Activated gamma-delta T cell treated with anti-CD3 and anti-CD28 coated beads, Interleukin-2, amount 50 U/mL, for 16 hours (primary cell): ENCODE data around the gene ELAPOR1.
"Not testable (repeated sequence)": the region's sequence is repeated elsewhere in the genome, so short reads cannot be mapped to it uniquely, and the experiment has no call there.

Experiments used
- DNase-seq: peaks from one replicate; pipeline ENCODE4 v3.0.0-alpha.2; 2020; ENCODE audit warnings: low read depth

The ELAPOR1 gene

DNA sequence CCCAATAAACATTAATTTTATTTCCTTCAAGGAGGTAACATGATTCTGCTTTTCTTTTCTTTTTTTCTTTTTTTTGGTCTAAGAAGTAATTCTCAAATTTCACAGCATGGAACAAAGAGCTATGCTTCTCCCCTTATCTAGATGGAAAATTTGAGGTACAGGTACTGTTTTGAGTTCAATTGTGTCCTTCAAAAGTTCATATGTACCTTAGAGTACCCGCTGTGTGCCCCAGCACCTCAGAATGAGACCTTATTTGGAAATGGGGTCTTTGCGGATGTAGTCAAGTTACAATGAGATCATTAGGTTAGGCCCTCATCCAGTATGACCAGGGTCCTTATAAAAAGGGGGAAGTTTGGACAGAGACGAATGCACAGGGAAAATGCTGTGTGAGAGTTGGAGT is 22.0 kb downstream of the ELAPOR1 start:
- DNase-seq: no peak

DNA sequence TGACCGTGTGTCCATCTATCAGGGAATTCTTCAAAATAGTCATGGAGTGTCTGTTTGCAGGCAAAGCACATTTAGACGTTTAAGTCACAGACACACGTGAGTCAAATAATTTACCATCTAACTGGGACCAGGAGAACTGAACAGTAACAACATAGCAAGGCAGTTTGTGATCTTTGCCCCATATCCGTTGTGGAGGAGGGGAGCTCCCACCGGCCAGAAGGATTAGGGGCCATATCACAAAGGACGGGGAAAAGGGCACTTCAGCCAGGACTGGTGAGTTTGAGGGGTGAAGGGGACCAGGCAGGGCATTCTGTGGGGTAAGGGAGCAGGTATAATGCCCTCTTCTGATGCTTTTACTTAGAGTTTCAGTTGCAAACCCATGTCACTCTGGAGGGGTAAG is 22.9 kb downstream of the ELAPOR1 start:
- DNase-seq: no peak

DNA sequence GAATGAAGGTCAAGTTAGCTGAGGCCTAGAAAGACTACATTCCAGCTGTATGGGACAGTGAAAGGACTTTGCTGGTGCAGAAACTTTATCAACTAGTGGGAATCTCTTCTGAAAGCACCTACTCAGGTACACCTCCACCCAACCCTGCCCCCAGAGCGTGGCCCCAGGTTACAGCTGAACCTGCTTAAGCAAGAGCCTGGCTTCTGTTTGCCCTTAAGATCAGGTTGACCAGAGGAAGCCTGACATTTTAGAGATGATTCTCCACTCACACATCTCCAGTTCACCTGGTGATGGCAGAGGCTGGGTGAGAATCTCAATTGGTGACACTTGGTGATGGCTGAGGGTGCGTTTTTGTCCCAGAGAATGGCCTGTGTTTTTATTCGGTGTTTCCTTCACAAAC is 24.0 kb downstream of the ELAPOR1 start:
- no peak for DNase-seq

DNA sequence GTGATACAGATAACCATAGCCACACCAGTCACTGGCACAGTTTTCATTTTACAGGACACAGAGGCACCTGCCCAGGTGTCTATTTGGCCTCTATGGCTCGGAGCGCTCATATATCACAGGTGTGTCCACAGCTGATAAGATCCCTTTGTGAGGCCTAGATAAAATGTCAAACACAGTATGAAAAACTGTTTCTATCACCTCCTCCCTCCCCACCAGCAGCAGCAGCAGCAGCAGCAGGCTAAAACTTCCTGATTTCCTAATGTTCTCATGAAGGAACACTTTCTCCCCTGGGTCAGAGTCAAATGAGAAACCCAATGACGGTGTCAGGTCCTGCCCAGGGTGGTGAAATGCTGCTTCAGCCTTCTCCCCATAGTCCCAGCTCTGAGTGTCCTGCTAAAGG is 24.4 kb downstream of the ELAPOR1 start:
- DNase-seq: no peak

GRCh38 chr1:109140392-109140791 is 26.5 kb downstream of the ELAPOR1 start:
- no peak for DNase-seq

GRCh38 chr1:109142260-109142659 is 28.3 kb downstream of the ELAPOR1 start:
- DNase-seq: no peak

GRCh38 chr1:109142725-109143124 is 28.8 kb downstream of the ELAPOR1 start:
- DNase-seq: not testable (repeated sequence)

GRCh38 chr1:109148987-109149561 is 35.2 kb downstream of the ELAPOR1 start:
- no peak for DNase-seq

DNA sequence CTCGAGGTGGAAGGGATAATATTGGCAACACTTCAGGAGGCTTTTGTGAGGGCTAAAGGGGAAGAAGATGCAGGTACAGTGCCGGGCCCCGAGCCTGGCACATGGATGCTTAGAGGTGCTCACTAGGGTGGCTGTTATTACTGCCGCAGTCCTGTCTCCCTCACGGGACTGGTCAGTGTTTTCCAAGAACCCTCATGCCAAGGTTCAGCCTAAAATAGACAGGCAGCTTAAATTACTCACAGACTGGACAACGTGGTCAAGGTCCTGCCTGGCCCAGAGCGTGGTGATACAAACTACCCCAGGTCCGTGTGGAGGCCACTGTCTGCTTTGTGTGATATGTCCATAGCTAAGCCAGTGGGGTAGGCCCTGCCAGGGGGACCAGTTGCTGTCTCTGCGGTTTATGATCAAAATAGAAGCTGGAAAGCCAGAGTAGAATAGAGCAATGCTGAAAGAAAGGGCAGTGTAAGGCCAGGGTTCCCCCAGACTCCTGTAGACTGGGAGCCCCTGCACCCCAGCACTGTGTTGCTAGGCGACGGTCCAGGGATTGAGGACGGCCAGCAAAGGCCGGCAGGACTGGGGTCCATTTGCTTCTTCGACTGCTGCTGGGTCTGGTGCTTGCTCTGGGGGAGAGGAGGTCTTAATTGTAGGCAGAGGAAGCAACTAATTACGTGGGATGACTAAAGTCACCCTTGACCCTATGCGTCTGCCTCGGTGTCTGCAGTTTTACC is 36.1 kb downstream of the ELAPOR1 start:
- no peak for DNase-seq

- no peak for DNase-seq
These were observed 37.5 kb downstream of the ELAPOR1 start for GRCh38 chr1:109151146-109151990.

DNA sequence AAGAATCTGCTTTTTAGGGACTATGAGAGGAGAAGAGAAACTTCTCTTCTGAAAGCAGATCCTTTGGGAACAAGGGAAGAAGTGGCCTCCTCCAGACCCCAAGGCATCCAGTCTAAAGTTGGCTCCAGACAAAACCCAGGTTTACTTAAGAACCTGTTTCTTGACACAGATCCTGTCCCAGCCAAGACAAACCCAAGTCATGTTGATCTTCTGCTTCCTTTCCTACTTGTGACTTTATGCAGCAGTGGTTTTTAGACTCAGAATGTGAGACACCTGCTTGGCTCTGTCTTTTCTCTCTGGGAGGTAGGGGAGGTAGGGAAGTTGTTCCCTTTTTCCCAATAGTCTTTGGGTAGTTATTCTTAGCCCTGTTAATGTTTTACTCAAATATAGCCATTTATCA is 38.3 kb downstream of the ELAPOR1 start:
- no peak for DNase-seq

- DNase-seq: no peak
These were observed 43.0 kb downstream of the ELAPOR1 start for GRCh38 chr1:109156916-109157385.

GRCh38 chr1:109158433-109158832 is 44.5 kb downstream of the ELAPOR1 start:
- DNase-seq: no peak

DNA sequence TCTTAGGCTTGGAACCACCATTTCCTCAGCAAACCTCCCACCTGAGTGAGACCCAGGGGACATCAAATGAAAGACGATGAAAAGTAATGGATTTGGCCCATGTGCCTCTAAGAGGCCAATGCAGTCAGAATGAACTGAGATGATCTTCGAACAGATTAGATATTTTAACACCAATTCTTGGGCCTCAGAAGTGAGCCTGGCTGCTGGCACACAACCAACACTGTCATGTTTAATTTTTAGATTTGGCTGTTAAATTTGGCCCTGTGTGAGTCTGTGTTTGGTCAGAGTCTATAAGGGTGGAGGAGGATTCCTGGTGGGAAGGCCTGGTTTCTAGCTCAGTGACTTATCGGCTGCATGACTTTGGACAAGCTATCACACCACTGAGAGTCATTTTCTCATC is 45.4 kb downstream of the ELAPOR1 start:
- DNase-seq: no peak

DNA sequence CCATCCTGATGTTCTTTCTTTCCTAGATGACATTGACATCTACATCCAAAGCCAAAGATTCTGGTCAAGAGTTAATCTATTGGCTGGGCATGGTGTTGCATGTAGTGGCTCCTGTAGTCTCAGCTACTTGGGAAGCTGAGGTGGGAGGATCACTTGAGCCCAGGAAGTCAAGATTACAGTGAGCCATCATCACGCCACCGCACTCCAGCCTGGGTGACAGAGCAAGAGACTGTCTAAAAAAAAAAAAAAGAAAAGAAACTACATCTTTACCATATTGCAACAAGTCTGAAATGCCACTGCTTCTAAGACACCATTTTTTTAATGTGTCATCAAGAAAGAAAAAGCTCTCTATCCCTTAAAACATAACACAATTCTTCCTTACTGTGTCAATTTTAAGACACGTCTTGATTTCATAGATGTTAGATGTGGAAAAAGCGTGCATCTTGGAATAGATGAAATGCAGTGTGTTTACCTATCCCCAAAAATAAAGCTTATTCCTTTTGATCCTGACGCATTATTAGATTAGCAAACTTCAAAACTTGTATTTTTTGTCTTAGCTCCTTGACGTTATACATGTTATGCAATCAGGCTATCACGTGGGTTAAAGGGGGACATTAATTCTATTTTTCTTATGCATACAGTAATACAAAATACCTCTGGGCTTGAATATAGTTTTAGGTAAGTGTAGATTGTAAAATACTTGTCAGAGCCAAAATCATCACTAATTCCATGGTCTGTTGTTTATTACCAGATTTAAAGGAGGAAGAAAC is 46.3 kb downstream of the ELAPOR1 start:
- DNase-seq: no peak

DNA sequence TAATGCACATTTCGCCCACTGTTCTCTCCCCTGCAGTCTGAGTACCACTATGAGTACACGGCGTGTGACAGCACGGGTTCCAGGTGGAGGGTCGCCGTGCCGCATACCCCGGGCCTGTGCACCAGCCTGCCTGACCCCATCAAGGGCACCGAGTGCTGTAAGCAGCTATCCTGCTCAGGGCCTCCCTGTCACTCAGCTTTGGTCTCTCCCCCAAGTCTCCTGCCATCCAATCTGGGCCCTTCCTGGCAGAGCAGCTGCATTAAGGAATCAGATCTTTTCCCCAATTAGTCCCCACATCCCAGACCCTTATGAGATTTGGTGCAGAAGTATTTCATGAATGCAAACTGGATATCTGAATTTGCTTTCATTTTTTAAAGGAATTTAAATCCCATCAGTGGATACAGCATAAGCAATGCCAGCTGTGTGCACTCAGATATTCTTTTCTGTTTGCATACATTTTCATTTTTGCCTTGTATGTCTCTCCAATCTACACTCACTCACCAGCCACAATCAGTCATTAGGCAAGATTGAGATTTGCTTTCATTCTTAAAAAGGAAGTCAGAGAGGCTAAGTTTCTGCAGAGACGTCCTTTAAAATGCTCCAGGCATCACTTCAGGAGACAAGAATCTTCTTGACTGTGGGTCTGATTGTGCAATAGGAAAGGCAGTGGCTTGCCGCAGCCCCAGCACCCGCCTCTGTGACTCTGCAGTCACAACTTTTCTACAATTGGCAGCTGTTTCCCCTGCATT is 48.1 kb downstream of the ELAPOR1 start:
- DNase-seq: no peak

- DNase-seq: no peak
These were observed 48.7 kb downstream of the ELAPOR1 start for GRCh38 chr1:109162626-109163025.

DNA sequence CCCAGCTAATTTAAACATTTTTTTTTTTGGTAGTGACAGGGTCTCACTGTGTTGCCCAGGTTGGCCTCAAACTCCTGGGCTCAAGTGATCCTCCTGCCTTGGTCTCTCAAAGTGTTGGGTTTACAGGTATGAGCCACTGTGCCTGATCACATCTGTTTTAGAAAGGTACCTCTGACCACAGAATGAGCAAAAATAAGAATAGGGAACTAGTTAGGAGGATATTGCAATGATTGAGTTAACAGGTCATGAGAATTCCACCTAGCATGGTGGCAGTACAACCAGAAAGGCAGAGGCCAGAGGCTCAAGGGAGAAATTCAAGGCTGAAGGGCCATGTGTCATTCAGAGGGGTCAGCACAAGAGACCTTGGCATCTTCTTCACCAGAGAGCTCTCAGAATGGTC is 49.6 kb downstream of the ELAPOR1 start:
- no peak for DNase-seq
